H9 (cell line): Measurements from ENCODE around the gene DRD1. TPM values are rescaled to one million over a fixed set of nuclear protein-coding genes. Genes with fewer than 3 reads are reported as not detected.

Experiments
- DNase-seq: peaks from one replicate; pipeline ENCODE4 v3.0.0-alpha.2; 2017
- H2AFZ ChIP-seq: one replicate; pipeline ENCODE4 v1.6.1; 2013; ENCODE audit warnings: mild to moderate bottlenecking, low read length, control low read depth, moderate library complexity
- H2AK5ac ChIP-seq: 2 replicates; pipeline ENCODE4 v1.6.1; 2013; ENCODE audit warnings: low read length, control low read depth, mixed read lengths; ENCODE audit not compliant: insufficient read length
- H2BK120ac ChIP-seq: one replicate; pipeline ENCODE4 v1.6.1; 2013; ENCODE audit warnings: low read depth, mild to moderate bottlenecking, low read length, control low read depth, inconsistent platforms; ENCODE audit not compliant: poor library complexity, severe bottlenecking
- H2BK12ac ChIP-seq: 2 replicates; pipeline ENCODE4 v1.6.1; 2013; ENCODE audit warnings: low read length, control low read depth, mixed read lengths, low read depth; ENCODE audit not compliant: insufficient read length
- H2BK15ac ChIP-seq: 2 replicates; pipeline ENCODE4 v1.6.1; 2013; ENCODE audit warnings: low read depth, low read length, control low read depth
- H2BK20ac ChIP-seq: one replicate; pipeline ENCODE4 v1.6.1; 2013; ENCODE audit warnings: low read depth, mild to moderate bottlenecking, low read length, control low read depth, inconsistent platforms; ENCODE audit not compliant: poor library complexity, severe bottlenecking
- H2BK5ac ChIP-seq: 2 replicates; pipeline ENCODE4 v1.6.1; 2013; ENCODE audit warnings: low read length, control low read depth, mixed read lengths; ENCODE audit not compliant: insufficient read length
- H3K14ac ChIP-seq: 2 replicates; pipeline ENCODE4 v1.6.1; 2013; ENCODE audit warnings: low read length, control low read depth; ENCODE audit not compliant: insufficient read depth
- H3K18ac ChIP-seq: 2 replicates; pipeline ENCODE4 v1.6.1; 2013; ENCODE audit warnings: low read depth, mild to moderate bottlenecking, mixed read lengths, low read length, control low read depth; ENCODE audit not compliant: insufficient read length
- H3K23ac ChIP-seq: 2 replicates; pipeline ENCODE4 v1.6.1; 2013; ENCODE audit warnings: low read length, control low read depth, mixed read lengths, low read depth; ENCODE audit not compliant: insufficient read length
- H3K23me2 ChIP-seq: 2 replicates; pipeline ENCODE4 v1.6.1; 2013; ENCODE audit warnings: low read depth, mild to moderate bottlenecking, mixed read lengths, low read length, control low read depth; ENCODE audit not compliant: insufficient read length, poor library complexity, severe bottlenecking
- H3K27ac ChIP-seq: 2 replicates; pipeline ENCODE4 v1.5.1; 2013; ENCODE audit warnings: low read length, control low read depth, mixed read lengths, low read depth; ENCODE audit not compliant: insufficient read length
- H3K27me3 ChIP-seq: 2 replicates; pipeline ENCODE4 v1.6.1; 2013; ENCODE audit warnings: low read length, control low read depth, inconsistent platforms; ENCODE audit not compliant: insufficient read depth
- H3K4ac ChIP-seq: 2 replicates; pipeline ENCODE4 v1.6.1; 2013; ENCODE audit warnings: low read depth, mild to moderate bottlenecking, control low read depth, inconsistent platforms, low read length, moderate library complexity
- H3K4me1 ChIP-seq: 2 replicates; pipeline ENCODE4 v1.6.1; 2013; ENCODE audit warnings: low read length, control low read depth, inconsistent platforms; ENCODE audit not compliant: insufficient read depth
- H3K4me2 ChIP-seq: 2 replicates; pipeline ENCODE4 v1.6.1; 2013; ENCODE audit warnings: low read length, control low read depth, mixed read lengths; ENCODE audit not compliant: insufficient read length, insufficient read depth
- H3K56ac ChIP-seq: 2 replicates; pipeline ENCODE4 v1.6.1; 2013; ENCODE audit warnings: low read depth, mild to moderate bottlenecking, mixed read lengths, low read length, control low read depth; ENCODE audit not compliant: insufficient read length
- H3K79me1 ChIP-seq: 2 replicates; pipeline ENCODE4 v1.6.1; 2013; ENCODE audit warnings: low read depth, mild to moderate bottlenecking, moderate library complexity, low read length, control low read depth, inconsistent platforms; ENCODE audit not compliant: insufficient read depth, poor library complexity, severe bottlenecking
- H3K79me2 ChIP-seq: 2 replicates; pipeline ENCODE4 v1.6.1; 2013; ENCODE audit warnings: low read length, control low read depth, inconsistent platforms; ENCODE audit not compliant: insufficient read depth
- H3K9ac ChIP-seq: 2 replicates; pipeline ENCODE4 v1.6.1; 2013; ENCODE audit warnings: low read length, control low read depth, mixed read lengths; ENCODE audit not compliant: insufficient read length; ENCODE audit errors: extremely low read depth
- H3K9me3 ChIP-seq: one replicate; pipeline ENCODE4 v1.6.1; 2013; ENCODE audit warnings: low read depth, low read length, inconsistent platforms; ENCODE audit not compliant: control insufficient read depth
- H3T11ph ChIP-seq: one replicate; pipeline ENCODE4 v1.6.1; 2013; ENCODE audit warnings: mild to moderate bottlenecking, low read length, control low read depth, inconsistent platforms
- H4K20me1 ChIP-seq: one replicate; pipeline ENCODE4 v1.6.1; 2013; ENCODE audit not compliant: control insufficient read depth, insufficient read length, insufficient read depth
- H4K5ac ChIP-seq: 2 replicates; pipeline ENCODE4 v1.6.1; 2013; ENCODE audit warnings: low read depth, mild to moderate bottlenecking, mixed read lengths, low read length, control low read depth; ENCODE audit not compliant: insufficient read length
- H4K8ac ChIP-seq: replicated peaks from 2 replicates; pipeline ENCODE4 v1.6.1; 2013; ENCODE audit warnings: low read length, control low read depth, mixed read lengths, low read depth; ENCODE audit not compliant: insufficient read length
- H4K91ac ChIP-seq: 2 replicates; pipeline ENCODE4 v1.6.1; 2013; ENCODE audit warnings: low read depth, mild to moderate bottlenecking, moderate library complexity, mixed read lengths, low read length, control low read depth; ENCODE audit not compliant: insufficient read length
- H3K27ac Mint-ChIP-seq, 3 experiments: 2 replicates in 2 of 3; 3 replicates in 1 of 3; pipeline ENCODE4 v1.8.0; 2020 to 2021; ENCODE audit warnings: mixed read lengths in 3 of 3, mild to moderate bottlenecking in 1 of 3, moderate library complexity in 1 of 3
- H3K27me3 Mint-ChIP-seq: 2 replicates; pipeline ENCODE4 v1.8.0; 2021; ENCODE audit warnings: low read depth, mild to moderate bottlenecking, moderate library complexity, mixed read lengths
- H3K36me3 Mint-ChIP-seq, 3 experiments: 2 replicates in 2 of 3; 3 replicates in 1 of 3; pipeline ENCODE4 v1.8.0; 2020 to 2021; ENCODE audit warnings: low read depth in 3 of 3, mixed read lengths in 3 of 3; ENCODE audit not compliant: insufficient read depth in 1 of 3
- H3K4me1 Mint-ChIP-seq, 2 experiments: 2 replicates each; pipeline ENCODE4 v1.8.0; 2020; ENCODE audit warnings: mixed read lengths in 2 of 2
- H3K4me3 Mint-ChIP-seq, 2 experiments: 2 replicates in 1 of 2; 3 replicates in 1 of 2; pipeline ENCODE4 v1.8.0; 2020 to 2021; ENCODE audit warnings: mild to moderate bottlenecking in 2 of 2, mixed read lengths in 2 of 2, moderate library complexity in 1 of 2
- H3K9me3 Mint-ChIP-seq, 2 experiments: 2 replicates in 1 of 2; 3 replicates in 1 of 2; pipeline ENCODE4 v1.8.0; 2020; ENCODE audit warnings: mild to moderate bottlenecking in 2 of 2, mixed read lengths in 2 of 2, moderate library complexity in 1 of 2
- WGBS: extraction: QIAGEN DNeasy Blood & Tissue Kit; methylation state at CpG from one replicate; pipeline ENCODE4 v1.1.7; 2013; ENCODE audit warnings: missing lambda C conversion rate, low lambda C conversion rate, mixed read lengths; ENCODE audit not compliant: insufficient read length; ENCODE audit errors: extremely low coverage; 5-methylcytosine and 5-hydroxymethylcytosine counted together
- total RNA-seq: library from RNA; stranded (reverse); gene quantifications from 2 replicates; pipeline ENCODE4 v1.2.1, GENCODE V29; 2021
- TF ChIP-seq, protein P1 (sequence below): fragments of 200-600 bp; sonication (generic); conservative IDR thresholded peaks from 3 replicates; pipeline ENCODE4 v1.8.0; 2021; ENCODE audit warnings: antibody characterized with exemption, mild to moderate bottlenecking

The DRD1 gene
- total RNA-seq, 1 experiment from 2014 or later = not detected

DNA sequence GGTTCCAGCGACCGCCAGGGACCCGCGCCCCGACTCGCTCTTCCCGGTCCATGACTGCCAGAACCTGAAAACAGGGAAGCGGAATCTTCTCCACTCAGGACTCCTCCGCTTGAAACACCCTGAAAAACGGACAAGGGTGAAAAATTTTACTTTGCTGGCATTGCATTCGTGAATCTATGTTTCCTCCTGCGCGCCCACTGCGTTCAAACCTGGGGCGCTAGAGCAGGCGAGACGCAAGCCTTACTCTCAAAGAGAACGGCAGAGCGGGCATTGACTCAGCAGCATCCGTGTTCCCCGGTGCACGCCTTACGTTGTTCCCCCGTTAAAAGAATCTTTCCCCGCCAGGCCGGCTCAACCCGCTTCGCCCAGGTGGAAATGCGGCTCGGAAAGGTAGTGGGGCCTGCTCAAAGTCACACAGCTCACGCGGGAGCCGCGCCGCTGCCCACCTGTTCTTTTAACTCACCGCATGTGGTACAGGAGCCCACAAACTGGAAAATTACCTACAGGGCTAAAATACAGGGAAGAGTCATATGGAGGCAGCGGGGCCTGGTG, 999 bp upstream of the DRD1 start:
- H3K4ac ChIP-seq = no peak overlapping the region
- H2AK5ac ChIP-seq = no peak overlapping the region
- peaks cover 16% of the 10 kb centered on the region for H3K23me2 ChIP-seq
- peak overlapping the region; percentile 49 for H3K4me2 ChIP-seq
- peaks cover 21% of the 10 kb centered on the region; the same call in 1 of the 2 replicates for H3K27me3 ChIP-seq
- no peak overlapping the region for H2BK15ac ChIP-seq
- H3K4me3 Mint-ChIP-seq = peak overlapping the region; percentile 43 to 76
- no peak overlapping the region for H3T11ph ChIP-seq
- H4K8ac ChIP-seq = no peak overlapping the region
- no peaks in the 10 kb centered on the region for H3K4me1 ChIP-seq
- H3K27ac Mint-ChIP-seq = no peak overlapping the region
- H4K20me1 ChIP-seq = no peaks in the 10 kb centered on the region
- H3K14ac ChIP-seq = no peak overlapping the region
- TF ChIP-seq, protein P1, sequence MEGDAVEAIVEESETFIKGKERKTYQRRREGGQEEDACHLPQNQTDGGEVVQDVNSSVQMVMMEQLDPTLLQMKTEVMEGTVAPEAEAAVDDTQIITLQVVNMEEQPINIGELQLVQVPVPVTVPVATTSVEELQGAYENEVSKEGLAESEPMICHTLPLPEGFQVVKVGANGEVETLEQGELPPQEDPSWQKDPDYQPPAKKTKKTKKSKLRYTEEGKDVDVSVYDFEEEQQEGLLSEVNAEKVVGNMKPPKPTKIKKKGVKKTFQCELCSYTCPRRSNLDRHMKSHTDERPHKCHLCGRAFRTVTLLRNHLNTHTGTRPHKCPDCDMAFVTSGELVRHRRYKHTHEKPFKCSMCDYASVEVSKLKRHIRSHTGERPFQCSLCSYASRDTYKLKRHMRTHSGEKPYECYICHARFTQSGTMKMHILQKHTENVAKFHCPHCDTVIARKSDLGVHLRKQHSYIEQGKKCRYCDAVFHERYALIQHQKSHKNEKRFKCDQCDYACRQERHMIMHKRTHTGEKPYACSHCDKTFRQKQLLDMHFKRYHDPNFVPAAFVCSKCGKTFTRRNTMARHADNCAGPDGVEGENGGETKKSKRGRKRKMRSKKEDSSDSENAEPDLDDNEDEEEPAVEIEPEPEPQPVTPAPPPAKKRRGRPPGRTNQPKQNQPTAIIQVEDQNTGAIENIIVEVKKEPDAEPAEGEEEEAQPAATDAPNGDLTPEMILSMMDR = peak; percentile 6; the same call in 1 of the 3 replicates
- no peaks in the 10 kb centered on the region for H3K79me2 ChIP-seq
- H3K4me1 Mint-ChIP-seq = peaks cover 25 to 44% of the 10 kb centered on the region in 2 experiments
- no peak overlapping the region for H3K56ac ChIP-seq
- no peak overlapping the region for H2AFZ ChIP-seq
- no peaks in the 10 kb centered on the region for H3K9me3 Mint-ChIP-seq
- no peak overlapping the region for H2BK5ac ChIP-seq
- no peak overlapping the region for H4K91ac ChIP-seq
- no peaks in the 10 kb centered on the region for H3K79me1 ChIP-seq
- no peak overlapping the region for H2BK12ac ChIP-seq
- no peaks in the 10 kb centered on the region for H3K9me3 ChIP-seq
- no peak overlapping the region for H2BK20ac ChIP-seq
- H2BK120ac ChIP-seq = no peak overlapping the region
- no peak overlapping the region for H4K5ac ChIP-seq
- H3K23ac ChIP-seq = no peak overlapping the region
- H3K18ac ChIP-seq = no peak overlapping the region
- no peak for DNase-seq
- no CpG with 5 or more reads among the region's 37 CpGs for WGBS
- peaks cover 68% of the 10 kb centered on the region for H3K27me3 Mint-ChIP-seq
- H3K36me3 Mint-ChIP-seq = peaks cover 0 to 2% (median 0%) of the 10 kb centered on the region in 3 experiments; a peak in 1 of 7 replicates
- H3K9ac ChIP-seq = no peak overlapping the region
- no peak overlapping the region for H3K27ac ChIP-seq
